GM21737 (cell line): ENCODE data around the gene PADI1.

ENCODE experiments used
- ATAC-seq: cut with Tn5 transposase; IDR thresholded peaks from one replicate; pipeline ENCODE4 v1.9.1; 2021; ENCODE audit warnings: mild to moderate bottlenecking, moderate library complexity; ENCODE audit not compliant: unreplicated experiment

PADI1 gene

DNA sequence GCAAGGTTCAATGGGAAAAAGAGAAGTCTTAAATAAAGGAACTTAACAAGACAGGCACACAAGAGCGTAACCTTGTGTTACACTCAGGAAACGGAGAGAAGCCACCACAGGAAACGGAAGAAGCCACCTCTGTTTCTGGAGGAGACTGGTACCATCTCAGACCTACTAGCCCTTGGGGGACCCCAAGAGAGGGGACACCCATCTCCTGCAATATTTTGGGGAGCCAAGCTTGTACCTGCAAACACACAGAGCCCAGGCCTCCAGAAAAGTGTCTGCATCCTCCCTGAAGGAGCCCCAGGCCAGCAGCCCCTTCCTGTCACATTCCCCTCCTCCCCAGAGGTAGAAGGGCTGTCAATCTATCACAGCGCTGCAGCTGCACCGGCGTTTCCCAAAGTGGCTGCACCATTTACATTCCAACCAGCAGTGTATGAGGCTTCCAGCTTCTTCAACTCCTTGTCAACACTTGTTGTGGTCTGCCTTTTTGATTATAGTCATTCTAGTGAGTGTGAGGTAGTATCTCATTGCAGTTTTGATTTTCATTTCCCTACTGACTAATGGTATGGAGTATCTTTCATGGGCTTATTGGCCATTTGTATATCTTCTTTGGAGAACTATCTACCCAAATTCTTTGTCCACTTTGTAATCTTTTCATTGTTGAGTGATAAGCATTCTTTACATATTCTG, 23.0 kb upstream of the PADI1 start:
- ATAC-seq: no peak

DNA sequence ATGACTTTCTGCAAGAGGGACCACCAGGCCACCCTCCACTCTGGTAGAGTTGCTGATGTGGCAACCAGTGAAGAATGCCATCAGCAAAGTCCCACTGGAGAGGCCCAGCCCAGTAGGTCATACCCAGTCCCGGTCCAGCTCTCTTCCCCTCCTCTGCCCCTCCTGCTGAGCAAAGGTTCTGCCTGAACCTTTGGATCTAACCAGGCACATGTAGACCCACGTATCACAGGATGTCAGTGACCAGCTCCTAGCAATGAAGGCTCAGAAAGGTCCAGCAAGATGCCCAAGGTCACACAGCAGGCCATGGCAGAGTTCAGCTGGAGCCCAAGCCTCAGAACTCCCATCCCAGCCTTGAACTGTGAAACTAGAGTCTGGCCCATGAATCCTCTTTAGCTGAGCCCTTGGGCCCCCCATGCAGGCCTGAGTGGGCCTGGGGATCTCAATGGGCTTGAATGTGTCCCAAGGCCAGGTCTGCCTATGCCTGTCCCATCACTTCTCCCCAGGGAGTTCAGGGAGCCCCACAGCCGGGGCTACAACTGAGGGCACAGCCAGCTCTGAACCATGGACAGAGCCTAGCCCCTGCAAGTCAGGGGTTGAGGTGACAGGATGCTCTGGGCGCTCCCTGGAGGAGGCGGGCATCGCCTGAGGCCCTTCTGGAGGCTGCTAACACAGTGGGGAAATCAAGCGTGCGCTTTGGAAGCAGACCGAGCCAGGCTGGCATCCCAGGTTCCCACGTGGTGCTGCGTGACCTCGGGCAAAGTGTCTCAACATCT, 21.4 kb upstream of the PADI1 start:
- no peak for ATAC-seq

GRCh38 chr1:17184161-17184665, 20.7 kb upstream of the PADI1 start:
- no peak for ATAC-seq

DNA sequence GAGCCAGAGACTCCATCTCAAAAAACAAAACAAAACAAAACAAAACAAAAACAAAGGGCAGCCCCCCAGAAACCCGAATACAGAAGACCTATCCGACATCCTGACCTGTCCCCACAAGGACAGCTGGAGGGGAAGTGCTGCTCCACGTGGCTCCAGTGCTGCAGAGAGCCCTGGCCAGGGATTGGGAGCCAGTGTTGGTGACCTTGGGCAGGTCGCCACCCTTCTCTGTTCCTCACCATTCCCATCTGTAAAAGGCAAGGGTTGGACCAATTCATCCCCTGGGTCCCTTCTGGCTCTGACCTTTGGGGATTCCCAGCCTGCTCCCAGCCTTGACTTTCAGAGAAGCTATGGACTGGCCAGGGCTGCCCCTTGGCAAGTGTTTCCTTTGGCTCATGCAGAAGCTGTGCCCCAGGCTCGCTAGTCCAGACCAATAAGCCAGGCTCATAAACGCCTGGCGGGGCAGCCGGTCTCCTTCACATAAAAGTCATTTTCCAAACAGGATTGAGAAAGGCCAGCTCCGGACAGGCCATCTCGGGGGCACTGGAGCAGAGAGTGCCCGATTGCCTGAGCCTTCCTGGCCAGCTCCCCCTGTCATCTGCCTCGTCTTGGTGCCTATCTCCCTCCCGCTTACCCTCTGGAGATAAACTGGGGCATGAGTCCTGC, 20.0 kb upstream of the PADI1 start:
- no peak for ATAC-seq

DNA sequence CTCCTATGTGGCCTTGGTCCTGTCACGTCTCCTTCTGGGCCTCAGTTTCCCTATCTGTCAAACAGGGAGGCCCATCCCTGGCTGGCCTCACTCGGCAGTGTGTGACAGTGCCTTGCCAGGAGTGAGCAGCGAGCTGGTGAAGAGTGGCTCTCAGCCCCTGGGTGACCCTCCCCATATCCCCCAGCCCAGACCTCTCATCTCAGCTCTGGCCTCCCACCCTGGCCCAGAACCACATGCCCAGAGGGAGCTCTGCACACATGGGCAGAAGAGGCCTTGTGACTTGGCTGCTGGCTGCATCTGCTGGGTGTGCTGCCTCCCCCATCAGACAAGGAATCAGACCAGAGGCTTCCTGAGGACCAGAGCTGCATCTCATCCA, 19.5 kb upstream of the PADI1 start:
- ATAC-seq: no peak

- no peak for ATAC-seq
Measured at GRCh38 chr1:17186216-17186909, 18.6 kb upstream of the PADI1 start.

DNA sequence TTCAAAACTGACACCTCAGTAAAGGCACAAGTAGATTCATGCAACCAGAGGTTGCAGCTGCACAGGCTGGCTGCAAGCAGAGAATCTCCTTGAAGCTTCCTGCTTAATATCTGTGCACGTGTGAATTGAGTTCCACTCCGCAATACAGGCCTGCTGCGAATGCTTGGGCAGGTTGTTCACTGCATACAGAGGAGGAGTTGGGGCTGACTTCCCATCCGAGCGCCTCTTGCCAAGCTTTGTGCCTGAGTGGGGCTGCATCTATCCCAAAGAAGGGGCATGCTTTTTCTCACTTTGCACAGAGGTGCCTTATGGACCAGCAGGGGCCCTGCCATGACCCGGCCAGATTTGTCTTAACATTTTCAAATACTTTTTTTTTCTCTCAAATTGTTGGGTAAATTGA, 17.9 kb upstream of the PADI1 start:
- no peak for ATAC-seq

DNA sequence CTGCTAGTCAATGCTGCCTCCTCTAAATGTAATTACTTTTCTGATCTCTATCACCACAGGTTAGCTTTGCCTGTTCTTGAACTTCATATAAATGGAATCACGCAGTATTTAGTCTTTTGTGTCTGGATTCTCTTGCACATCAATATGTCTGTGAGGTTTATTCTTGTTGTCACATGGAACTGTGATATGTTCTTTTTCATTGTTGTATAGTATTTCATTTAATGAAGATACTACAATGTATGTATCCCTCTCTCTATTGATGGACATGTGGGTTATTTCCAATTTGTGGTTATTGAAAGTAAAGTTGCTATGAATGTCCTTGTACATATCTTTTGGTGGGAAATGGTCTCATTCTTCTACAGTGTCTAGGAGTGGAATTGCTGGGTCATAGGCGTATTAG, 16.7 kb upstream of the PADI1 start:
- ATAC-seq: no peak

- no peak for ATAC-seq
Measured at GRCh38 chr1:17188889-17189631, 15.9 kb upstream of the PADI1 start.

- no peak for ATAC-seq
Measured at GRCh38 chr1:17189632-17189990, 15.3 kb upstream of the PADI1 start.

GRCh38 chr1:17190010-17190995, 14.6 kb upstream of the PADI1 start:
- ATAC-seq: no peak

- no peak for ATAC-seq
Measured at GRCh38 chr1:17191990-17192242, 13.0 kb upstream of the PADI1 start.

- ATAC-seq: no peak
Measured at GRCh38 chr1:17192394-17193221, 12.3 kb upstream of the PADI1 start.

GRCh38 chr1:17193222-17194132, 11.5 kb upstream of the PADI1 start:
- no peak for ATAC-seq

DNA sequence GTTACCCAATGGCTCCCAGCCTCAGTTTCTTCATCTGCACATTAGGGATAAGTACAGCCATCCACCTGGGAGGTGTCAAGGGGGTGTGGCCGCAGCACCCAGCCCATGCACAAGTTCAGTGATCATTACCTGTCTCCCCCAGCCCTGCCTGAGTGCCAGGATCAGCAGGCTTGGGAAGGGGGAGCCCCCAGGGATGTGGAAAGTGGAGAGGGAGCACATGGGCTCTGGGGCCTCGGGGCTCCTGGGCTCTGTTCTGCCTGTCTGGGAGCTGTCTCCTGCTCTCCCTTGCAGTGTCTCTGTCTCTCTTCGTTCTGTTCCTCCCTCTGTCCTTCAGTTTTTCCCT, 10.8 kb upstream of the PADI1 start:
- no peak for ATAC-seq

- no peak for ATAC-seq
Measured at GRCh38 chr1:17194615-17195528, 10.1 kb upstream of the PADI1 start.

DNA sequence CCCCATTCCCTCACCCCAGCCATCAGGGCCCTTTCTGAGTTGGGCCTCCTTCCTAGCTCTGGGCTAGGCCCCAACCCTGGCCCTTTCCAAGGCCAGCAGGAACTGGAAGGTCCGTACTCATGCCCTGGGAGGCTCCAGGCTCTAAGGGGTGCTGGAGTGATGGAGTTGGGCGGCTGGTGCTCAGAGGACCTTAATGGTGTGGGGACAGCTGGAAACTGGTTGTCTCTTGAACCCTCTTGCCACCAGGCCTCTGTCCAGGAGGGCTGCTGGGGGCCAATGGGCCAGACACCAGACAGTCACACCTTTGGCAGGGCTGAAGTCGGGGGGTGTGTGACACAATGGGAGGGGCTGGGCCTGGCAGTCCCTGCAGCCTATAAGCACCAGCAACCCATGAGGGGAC, 9.2 kb upstream of the PADI1 start:
- no peak for ATAC-seq
